SK-N-SH treated with all-trans-retinoic acid at 6 μM for 48 hours (cell line): ENCODE measurements around the gene ARVCF.

Experiments used
- ATAC-seq: fragments of 200-7000 bp; cut with Tn5 transposase; 3 replicates; pipeline ENCODE4 v1.9.1; 2020; ENCODE audit warnings: mild to moderate bottlenecking, moderate library complexity
- ARNTL ChIP-seq: fragments of 450-650 bp; formaldehyde crosslinking; IDR thresholded peaks from 2 replicates; pipeline ENCODE4 v1.5.0; 2020; ENCODE audit warnings: low read depth, mild to moderate bottlenecking, moderate library complexity, borderline replicate concordance
- BACH2 ChIP-seq: fragments of 250-450 bp; sonication (Bioruptor Pico); IDR thresholded peaks from 2 replicates; pipeline ENCODE4 v1.9.0; 2021; ENCODE audit warnings: mild to moderate bottlenecking, borderline replicate concordance
- CREB5 ChIP-seq: fragments of 250-450 bp; sonication (Bioruptor Pico); IDR thresholded peaks from 2 replicates; pipeline ENCODE4 v1.5.1; 2020; ENCODE audit warnings: low read depth, mild to moderate bottlenecking, moderate library complexity
- CSDC2 ChIP-seq: fragments of 250-450 bp; sonication (Bioruptor Pico); IDR thresholded peaks from 2 replicates; pipeline ENCODE4 v1.5.0; 2020; ENCODE audit warnings: mild to moderate bottlenecking, moderate library complexity
- RARB ChIP-seq: fragments of 250-450 bp; sonication (Bioruptor Pico); IDR thresholded peaks from 2 replicates; pipeline ENCODE4 v1.8.0; 2021; ENCODE audit warnings: mild to moderate bottlenecking, moderate library complexity
- SNAI2 ChIP-seq: fragments of 250-450 bp; sonication (Bioruptor Pico); IDR thresholded peaks from 2 replicates; pipeline ENCODE4 v1.5.0; 2020; ENCODE audit warnings: mild to moderate bottlenecking, moderate library complexity
- TCF4 ChIP-seq: fragments of 250-450 bp; sonication (Bioruptor Pico); IDR thresholded peaks from 2 replicates; pipeline ENCODE4 v1.8.0; 2021; ENCODE audit warnings: mild to moderate bottlenecking, moderate library complexity, borderline replicate concordance
- TOX ChIP-seq: fragments of 250-450 bp; sonication (Bioruptor Pico); IDR thresholded peaks from 2 replicates; pipeline ENCODE4 v1.8.0; 2021; ENCODE audit warnings: mild to moderate bottlenecking, moderate library complexity, borderline replicate concordance
- ZFP3 ChIP-seq: fragments of 250-450 bp; sonication (Bioruptor Pico); IDR thresholded peaks from 2 replicates; pipeline ENCODE4 v1.5.0; 2020; ENCODE audit warnings: mild to moderate bottlenecking, moderate library complexity
- ZFP30 ChIP-seq: fragments of 450-650 bp; formaldehyde crosslinking; IDR thresholded peaks from 2 replicates; pipeline ENCODE4 v1.5.0; 2022; ENCODE audit warnings: mild to moderate bottlenecking, moderate library complexity
- ZNF8 ChIP-seq: fragments of 450-650 bp; formaldehyde crosslinking; IDR thresholded peaks from 2 replicates; pipeline ENCODE4 v1.5.0; 2020; ENCODE audit warnings: mild to moderate bottlenecking, moderate library complexity
- TF ChIP-seq, protein P1 (sequence below): fragments of 250-450 bp; sonication (Bioruptor Pico); IDR thresholded peaks from 2 replicates; pipeline ENCODE4 v1.8.0; 2020; ENCODE audit warnings: mild to moderate bottlenecking, moderate library complexity, borderline replicate concordance
- TF ChIP-seq, protein P2 (sequence below): fragments of 250-450 bp; sonication (Bioruptor Pico); IDR thresholded peaks from 2 replicates; pipeline ENCODE4 v1.8.0; 2021; ENCODE audit warnings: low read depth, mild to moderate bottlenecking, moderate library complexity, borderline replicate concordance
- TF ChIP-seq, protein P3 (sequence below): fragments of 250-450 bp; sonication (Bioruptor Pico); IDR thresholded peaks from 2 replicates; pipeline ENCODE4 v1.5.1; 2021; ENCODE audit warnings: mild to moderate bottlenecking, moderate library complexity
- TF ChIP-seq, protein P4 (sequence below): fragments of 250-450 bp; sonication (Bioruptor Pico); IDR thresholded peaks from 2 replicates; pipeline ENCODE4 v1.5.0; 2020; ENCODE audit warnings: mild to moderate bottlenecking, moderate library complexity

ARVCF gene

DNA sequence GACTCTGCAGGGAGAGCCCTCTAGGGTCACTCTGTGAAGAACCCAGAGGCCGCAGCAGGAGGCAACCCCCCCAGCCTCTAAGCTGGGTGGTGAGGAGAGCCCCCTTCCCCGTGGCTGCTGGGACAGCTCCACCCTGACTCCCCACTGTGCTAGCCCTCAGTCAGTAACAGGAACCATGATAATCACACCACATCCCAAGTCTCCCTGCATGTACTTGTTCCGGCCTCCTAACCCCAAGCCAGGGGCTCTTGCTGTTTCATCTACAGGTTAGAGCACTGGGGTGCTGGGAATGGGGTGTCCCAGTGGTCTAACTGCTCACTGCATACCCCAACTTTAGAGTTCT, 26.9 kb downstream of the ARVCF start:
- no peak for ATAC-seq
- TF ChIP-seq, protein P1, sequence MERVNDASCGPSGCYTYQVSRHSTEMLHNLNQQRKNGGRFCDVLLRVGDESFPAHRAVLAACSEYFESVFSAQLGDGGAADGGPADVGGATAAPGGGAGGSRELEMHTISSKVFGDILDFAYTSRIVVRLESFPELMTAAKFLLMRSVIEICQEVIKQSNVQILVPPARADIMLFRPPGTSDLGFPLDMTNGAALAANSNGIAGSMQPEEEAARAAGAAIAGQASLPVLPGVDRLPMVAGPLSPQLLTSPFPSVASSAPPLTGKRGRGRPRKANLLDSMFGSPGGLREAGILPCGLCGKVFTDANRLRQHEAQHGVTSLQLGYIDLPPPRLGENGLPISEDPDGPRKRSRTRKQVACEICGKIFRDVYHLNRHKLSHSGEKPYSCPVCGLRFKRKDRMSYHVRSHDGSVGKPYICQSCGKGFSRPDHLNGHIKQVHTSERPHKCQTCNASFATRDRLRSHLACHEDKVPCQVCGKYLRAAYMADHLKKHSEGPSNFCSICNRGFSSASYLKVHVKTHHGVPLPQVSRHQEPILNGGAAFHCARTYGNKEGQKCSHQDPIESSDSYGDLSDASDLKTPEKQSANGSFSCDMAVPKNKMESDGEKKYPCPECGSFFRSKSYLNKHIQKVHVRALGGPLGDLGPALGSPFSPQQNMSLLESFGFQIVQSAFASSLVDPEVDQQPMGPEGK (CRISPR knock-in tag) = no peak
- TF ChIP-seq ARNTL (no peak), TOX (CRISPR knock-in tag) (no peak), ZFP30 (CRISPR knock-in tag) (no peak), BACH2 (CRISPR knock-in tag) (no peak), ZNF8 (CRISPR knock-in tag) (no peak), TCF4 (CRISPR knock-in tag) (no peak), SNAI2 (CRISPR knock-in tag) (no peak)

- TF ChIP-seq, protein P2, sequence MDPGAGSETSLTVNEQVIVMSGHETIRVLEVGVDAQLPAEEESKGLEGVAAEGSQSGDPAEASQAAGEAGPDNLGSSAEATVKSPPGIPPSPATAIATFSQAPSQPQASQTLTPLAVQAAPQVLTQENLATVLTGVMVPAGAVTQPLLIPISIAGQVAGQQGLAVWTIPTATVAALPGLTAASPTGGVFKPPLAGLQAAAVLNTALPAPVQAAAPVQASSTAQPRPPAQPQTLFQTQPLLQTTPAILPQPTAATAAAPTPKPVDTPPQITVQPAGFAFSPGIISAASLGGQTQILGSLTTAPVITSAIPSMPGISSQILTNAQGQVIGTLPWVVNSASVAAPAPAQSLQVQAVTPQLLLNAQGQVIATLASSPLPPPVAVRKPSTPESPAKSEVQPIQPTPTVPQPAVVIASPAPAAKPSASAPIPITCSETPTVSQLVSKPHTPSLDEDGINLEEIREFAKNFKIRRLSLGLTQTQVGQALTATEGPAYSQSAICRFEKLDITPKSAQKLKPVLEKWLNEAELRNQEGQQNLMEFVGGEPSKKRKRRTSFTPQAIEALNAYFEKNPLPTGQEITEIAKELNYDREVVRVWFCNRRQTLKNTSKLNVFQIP (CRISPR knock-in tag) = no peak
- TF ChIP-seq, protein P3, sequence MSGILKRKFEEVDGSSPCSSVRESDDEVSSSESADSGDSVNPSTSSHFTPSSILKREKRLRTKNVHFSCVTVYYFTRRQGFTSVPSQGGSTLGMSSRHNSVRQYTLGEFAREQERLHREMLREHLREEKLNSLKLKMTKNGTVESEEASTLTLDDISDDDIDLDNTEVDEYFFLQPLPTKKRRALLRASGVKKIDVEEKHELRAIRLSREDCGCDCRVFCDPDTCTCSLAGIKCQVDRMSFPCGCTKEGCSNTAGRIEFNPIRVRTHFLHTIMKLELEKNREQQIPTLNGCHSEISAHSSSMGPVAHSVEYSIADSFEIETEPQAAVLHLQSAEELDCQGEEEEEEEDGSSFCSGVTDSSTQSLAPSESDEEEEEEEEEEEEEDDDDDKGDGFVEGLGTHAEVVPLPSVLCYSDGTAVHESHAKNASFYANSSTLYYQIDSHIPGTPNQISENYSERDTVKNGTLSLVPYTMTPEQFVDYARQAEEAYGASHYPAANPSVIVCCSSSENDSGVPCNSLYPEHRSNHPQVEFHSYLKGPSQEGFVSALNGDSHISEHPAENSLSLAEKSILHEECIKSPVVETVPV (CRISPR knock-in tag) = no peak
- TF ChIP-seq, protein P1 (CRISPR knock-in tag) = no peak
- TF ChIP-seq CSDC2 (CRISPR knock-in tag) (no peak), CREB5 (CRISPR knock-in tag) (no peak), ZFP30 (CRISPR knock-in tag) (no peak)
- ATAC-seq = no peak
Measured at GRCh38 chr22:19988965-19989724, 27.5 kb downstream of the ARVCF start.

- no peak for ATAC-seq
- TF ChIP-seq BACH2 (CRISPR knock-in tag) (no peak), RARB (CRISPR knock-in tag) (no peak), ARNTL (no peak), TCF4 (CRISPR knock-in tag) (no peak), SNAI2 (CRISPR knock-in tag) (no peak), CREB5 (CRISPR knock-in tag) (no peak), CSDC2 (CRISPR knock-in tag) (no peak), TOX (CRISPR knock-in tag) (no peak), ZFP3 (CRISPR knock-in tag) (no peak)
- TF ChIP-seq, protein P3 (CRISPR knock-in tag) = no peak
- TF ChIP-seq, protein P4, sequence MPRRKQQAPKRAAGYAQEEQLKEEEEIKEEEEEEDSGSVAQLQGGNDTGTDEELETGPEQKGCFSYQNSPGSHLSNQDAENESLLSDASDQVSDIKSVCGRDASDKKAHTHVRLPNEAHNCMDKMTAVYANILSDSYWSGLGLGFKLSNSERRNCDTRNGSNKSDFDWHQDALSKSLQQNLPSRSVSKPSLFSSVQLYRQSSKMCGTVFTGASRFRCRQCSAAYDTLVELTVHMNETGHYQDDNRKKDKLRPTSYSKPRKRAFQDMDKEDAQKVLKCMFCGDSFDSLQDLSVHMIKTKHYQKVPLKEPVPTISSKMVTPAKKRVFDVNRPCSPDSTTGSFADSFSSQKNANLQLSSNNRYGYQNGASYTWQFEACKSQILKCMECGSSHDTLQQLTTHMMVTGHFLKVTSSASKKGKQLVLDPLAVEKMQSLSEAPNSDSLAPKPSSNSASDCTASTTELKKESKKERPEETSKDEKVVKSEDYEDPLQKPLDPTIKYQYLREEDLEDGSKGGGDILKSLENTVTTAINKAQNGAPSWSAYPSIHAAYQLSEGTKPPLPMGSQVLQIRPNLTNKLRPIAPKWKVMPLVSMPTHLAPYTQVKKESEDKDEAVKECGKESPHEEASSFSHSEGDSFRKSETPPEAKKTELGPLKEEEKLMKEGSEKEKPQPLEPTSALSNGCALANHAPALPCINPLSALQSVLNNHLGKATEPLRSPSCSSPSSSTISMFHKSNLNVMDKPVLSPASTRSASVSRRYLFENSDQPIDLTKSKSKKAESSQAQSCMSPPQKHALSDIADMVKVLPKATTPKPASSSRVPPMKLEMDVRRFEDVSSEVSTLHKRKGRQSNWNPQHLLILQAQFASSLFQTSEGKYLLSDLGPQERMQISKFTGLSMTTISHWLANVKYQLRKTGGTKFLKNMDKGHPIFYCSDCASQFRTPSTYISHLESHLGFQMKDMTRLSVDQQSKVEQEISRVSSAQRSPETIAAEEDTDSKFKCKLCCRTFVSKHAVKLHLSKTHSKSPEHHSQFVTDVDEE (CRISPR knock-in tag) = no peak
Measured at GRCh38 chr22:19988331-19988808, 28.3 kb downstream of the ARVCF start.
